Measurements from ENCODE around the gene ACOX3. TPM values are rescaled to one million over a fixed set of nuclear protein-coding genes. Genes with fewer than 3 reads are reported as not detected.

The ACOX3 gene
- total and polyA plus RNA-seq, 9 of the 15 experiments (the other 6 are each of a cell fraction or from before 2014, with no cell fraction given): 0.68 to 7.3 (median 3.7) TPM

DNA sequence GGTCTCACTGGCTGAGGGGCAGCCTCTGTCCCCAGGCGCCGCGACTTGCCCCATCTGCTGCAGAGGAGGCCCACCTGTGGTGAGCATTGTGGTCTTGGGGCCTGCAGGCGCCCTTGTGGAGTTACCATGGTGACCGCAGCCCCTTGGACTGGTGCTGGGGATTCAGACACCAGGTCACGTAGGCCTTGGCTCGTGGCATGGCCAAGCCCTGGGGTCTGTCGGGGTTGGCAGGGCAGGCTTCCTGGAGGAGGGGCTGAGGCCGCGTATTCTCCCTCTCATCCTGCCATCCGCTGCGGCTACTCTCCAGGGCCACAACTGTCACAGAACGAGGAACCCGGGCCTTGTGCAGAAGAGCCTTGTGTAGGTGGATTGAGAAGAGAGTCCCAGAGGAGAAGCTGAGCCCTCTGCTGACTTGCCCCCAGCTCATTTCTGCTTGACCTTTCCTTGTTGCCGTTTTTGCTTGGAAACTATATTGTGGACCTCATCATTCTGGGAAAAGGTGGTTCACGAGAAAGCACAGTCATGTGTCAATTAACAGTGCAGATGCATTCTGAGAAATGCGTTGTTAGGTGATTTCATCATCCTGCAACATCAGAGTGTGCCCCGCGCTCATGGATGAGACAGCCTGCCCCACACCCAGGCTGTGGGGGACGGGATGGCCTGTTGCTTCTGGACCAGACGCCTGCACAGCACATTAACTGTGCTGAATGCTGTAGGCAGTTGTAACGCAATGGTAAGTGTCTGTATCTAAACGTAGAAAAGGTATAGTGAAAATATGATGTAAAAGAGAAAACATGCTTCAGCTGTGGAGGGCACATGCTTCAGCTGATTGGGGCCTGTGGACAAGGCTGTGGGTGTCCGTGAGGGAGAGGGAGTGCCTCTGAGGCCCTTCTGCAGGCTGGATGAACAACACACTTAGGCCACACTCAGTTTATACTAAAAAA lies 38.5 kb upstream of the ACOX3 start (continued):
- no peak for TF ChIP-seq ZSCAN29 (IDR thresholded peaks at IDR 0.05)
- no peak for TF ChIP-seq SUPT5H (IDR thresholded peaks at IDR 0.05)
- TF ChIP-seq RBBP5 (IDR thresholded peaks at IDR 0.05; ENCODE audit: borderline replicate concordance, insufficient read depth, low read length, poor library complexity, severe bottlenecking): no peak
- TF ChIP-seq, protein P1, sequence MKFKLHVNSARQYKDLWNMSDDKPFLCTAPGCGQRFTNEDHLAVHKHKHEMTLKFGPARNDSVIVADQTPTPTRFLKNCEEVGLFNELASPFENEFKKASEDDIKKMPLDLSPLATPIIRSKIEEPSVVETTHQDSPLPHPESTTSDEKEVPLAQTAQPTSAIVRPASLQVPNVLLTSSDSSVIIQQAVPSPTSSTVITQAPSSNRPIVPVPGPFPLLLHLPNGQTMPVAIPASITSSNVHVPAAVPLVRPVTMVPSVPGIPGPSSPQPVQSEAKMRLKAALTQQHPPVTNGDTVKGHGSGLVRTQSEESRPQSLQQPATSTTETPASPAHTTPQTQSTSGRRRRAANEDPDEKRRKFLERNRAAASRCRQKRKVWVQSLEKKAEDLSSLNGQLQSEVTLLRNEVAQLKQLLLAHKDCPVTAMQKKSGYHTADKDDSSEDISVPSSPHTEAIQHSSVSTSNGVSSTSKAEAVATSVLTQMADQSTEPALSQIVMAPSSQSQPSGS (CRISPR knock-in tag; IDR thresholded peaks at IDR 0.05): no peak
- no peak for TF ChIP-seq PTBP1 (IDR thresholded peaks at IDR 0.05; ENCODE audit: low read depth, low read length)
- no peak for TF ChIP-seq ZNF668 (CRISPR knock-in tag; IDR thresholded peaks at IDR 0.05)
- TF ChIP-seq FOS (IDR thresholded peaks at IDR 0.05; ENCODE audit: extremely low read depth, insufficient read length): no peak
- TF ChIP-seq, protein P2, sequence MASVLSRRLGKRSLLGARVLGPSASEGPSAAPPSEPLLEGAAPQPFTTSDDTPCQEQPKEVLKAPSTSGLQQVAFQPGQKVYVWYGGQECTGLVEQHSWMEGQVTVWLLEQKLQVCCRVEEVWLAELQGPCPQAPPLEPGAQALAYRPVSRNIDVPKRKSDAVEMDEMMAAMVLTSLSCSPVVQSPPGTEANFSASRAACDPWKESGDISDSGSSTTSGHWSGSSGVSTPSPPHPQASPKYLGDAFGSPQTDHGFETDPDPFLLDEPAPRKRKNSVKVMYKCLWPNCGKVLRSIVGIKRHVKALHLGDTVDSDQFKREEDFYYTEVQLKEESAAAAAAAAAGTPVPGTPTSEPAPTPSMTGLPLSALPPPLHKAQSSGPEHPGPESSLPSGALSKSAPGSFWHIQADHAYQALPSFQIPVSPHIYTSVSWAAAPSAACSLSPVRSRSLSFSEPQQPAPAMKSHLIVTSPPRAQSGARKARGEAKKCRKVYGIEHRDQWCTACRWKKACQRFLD (CRISPR knock-in tag; IDR thresholded peaks at IDR 0.05): peak; percentile 88
- no peak for TF ChIP-seq HNRNPLL (IDR thresholded peaks at IDR 0.05; ENCODE audit: low read depth, low read length, poor library complexity, severe bottlenecking)
- TF ChIP-seq, protein P3, sequence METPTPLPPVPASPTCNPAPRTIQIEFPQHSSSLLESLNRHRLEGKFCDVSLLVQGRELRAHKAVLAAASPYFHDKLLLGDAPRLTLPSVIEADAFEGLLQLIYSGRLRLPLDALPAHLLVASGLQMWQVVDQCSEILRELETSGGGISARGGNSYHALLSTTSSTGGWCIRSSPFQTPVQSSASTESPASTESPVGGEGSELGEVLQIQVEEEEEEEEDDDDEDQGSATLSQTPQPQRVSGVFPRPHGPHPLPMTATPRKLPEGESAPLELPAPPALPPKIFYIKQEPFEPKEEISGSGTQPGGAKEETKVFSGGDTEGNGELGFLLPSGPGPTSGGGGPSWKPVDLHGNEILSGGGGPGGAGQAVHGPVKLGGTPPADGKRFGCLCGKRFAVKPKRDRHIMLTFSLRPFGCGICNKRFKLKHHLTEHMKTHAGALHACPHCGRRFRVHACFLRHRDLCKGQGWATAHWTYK (CRISPR knock-in tag; IDR thresholded peaks at IDR 0.05): 0 out of 2 replicates have a peak, but pooled peaks have one; percentile 26
- TF ChIP-seq ARHGAP35 (IDR thresholded peaks at IDR 0.05; ENCODE audit: partially characterized antibody): no peak
- peak; percentile 93 for TF ChIP-seq ZNF316 (IDR thresholded peaks at IDR 0.05)
- TF ChIP-seq ZKSCAN8 (CRISPR knock-in tag; IDR thresholded peaks at IDR 0.05): no peak
- no peak for TF ChIP-seq NFIX (CRISPR knock-in tag; IDR thresholded peaks at IDR 0.05; ENCODE audit: low read depth)
- no peak for TF ChIP-seq SMARCB1 (IDR thresholded peaks at IDR 0.05; ENCODE audit: insufficient read length, low read depth)
- TF ChIP-seq, protein P4, sequence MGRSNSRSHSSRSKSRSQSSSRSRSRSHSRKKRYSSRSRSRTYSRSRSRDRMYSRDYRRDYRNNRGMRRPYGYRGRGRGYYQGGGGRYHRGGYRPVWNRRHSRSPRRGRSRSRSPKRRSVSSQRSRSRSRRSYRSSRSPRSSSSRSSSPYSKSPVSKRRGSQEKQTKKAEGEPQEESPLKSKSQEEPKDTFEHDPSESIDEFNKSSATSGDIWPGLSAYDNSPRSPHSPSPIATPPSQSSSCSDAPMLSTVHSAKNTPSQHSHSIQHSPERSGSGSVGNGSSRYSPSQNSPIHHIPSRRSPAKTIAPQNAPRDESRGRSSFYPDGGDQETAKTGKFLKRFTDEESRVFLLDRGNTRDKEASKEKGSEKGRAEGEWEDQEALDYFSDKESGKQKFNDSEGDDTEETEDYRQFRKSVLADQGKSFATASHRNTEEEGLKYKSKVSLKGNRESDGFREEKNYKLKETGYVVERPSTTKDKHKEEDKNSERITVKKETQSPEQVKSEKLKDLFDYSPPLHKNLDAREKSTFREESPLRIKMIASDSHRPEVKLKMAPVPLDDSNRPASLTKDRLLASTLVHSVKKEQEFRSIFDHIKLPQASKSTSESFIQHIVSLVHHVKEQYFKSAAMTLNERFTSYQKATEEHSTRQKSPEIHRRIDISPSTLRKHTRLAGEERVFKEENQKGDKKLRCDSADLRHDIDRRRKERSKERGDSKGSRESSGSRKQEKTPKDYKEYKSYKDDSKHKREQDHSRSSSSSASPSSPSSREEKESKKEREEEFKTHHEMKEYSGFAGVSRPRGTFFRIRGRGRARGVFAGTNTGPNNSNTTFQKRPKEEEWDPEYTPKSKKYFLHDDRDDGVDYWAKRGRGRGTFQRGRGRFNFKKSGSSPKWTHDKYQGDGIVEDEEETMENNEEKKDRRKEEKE (IDR thresholded peaks at IDR 0.05; ENCODE audit: borderline replicate concordance in 1 of 2, control insufficient read depth in 1 of 2, low read depth in 2 of 2, low read length in 1 of 2): no peak
- peak; percentile 19; the same call in 1 of the 2 replicates for TF ChIP-seq PHF8 (IDR thresholded peaks at IDR 0.05; ENCODE audit: borderline replicate concordance, low read length)
- TF ChIP-seq, protein P5, sequence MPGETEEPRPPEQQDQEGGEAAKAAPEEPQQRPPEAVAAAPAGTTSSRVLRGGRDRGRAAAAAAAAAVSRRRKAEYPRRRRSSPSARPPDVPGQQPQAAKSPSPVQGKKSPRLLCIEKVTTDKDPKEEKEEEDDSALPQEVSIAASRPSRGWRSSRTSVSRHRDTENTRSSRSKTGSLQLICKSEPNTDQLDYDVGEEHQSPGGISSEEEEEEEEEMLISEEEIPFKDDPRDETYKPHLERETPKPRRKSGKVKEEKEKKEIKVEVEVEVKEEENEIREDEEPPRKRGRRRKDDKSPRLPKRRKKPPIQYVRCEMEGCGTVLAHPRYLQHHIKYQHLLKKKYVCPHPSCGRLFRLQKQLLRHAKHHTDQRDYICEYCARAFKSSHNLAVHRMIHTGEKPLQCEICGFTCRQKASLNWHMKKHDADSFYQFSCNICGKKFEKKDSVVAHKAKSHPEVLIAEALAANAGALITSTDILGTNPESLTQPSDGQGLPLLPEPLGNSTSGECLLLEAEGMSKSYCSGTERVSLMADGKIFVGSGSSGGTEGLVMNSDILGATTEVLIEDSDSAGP (CRISPR knock-in tag; IDR thresholded peaks at IDR 0.05): no peak

All from K562 (cell line).